ENCODE measurements around the gene RIN3. TPM values are rescaled to one million over a fixed set of nuclear protein-coding genes. Genes with fewer than 3 reads are reported as not detected.

RIN3 gene
- total and polyA plus RNA-seq, 12 donors: 3.9 to 63.2 (median 30.3) TPM

DNA sequence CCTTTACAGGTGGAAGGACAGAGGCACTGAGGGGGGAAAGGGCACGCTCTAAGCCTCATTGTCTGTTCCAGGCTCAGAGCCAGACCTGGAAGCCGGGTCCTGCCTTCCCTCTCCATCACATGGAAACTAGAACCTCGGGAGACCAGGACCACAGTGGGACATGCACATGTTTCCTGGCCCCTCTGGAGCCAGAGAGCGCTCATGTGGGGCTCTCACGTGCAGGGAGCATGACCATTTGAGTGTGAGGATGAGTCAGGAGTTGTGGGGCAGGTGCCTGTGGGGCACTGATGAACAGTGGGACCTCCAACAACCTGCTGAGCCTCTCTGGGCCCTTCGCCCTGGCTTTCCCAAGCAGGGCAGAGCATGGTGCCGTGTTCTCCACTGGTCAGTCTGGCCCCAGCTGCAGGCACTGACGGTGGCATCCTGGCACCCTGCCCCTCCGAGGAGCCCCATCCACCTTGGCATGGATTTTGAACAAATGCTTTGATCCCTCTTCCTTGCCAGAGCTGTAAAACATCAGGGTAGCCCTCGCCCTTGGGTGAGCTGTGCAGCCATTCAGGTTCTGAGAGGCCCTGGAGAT, 100.2 kb downstream of the RIN3 start:
- no peaks in the 10 kb centered on the region for H3K27me3 ChIP-seq
- H3K4me3 ChIP-seq: no peak overlapping the region
- intact Hi-C loops (cut with DNase I): no loop called here
- no peaks in the 10 kb centered on the region for H3K36me3 ChIP-seq (replicated peaks in 1 of 2)
- TF ChIP-seq, protein P1, sequence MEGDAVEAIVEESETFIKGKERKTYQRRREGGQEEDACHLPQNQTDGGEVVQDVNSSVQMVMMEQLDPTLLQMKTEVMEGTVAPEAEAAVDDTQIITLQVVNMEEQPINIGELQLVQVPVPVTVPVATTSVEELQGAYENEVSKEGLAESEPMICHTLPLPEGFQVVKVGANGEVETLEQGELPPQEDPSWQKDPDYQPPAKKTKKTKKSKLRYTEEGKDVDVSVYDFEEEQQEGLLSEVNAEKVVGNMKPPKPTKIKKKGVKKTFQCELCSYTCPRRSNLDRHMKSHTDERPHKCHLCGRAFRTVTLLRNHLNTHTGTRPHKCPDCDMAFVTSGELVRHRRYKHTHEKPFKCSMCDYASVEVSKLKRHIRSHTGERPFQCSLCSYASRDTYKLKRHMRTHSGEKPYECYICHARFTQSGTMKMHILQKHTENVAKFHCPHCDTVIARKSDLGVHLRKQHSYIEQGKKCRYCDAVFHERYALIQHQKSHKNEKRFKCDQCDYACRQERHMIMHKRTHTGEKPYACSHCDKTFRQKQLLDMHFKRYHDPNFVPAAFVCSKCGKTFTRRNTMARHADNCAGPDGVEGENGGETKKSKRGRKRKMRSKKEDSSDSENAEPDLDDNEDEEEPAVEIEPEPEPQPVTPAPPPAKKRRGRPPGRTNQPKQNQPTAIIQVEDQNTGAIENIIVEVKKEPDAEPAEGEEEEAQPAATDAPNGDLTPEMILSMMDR (IDR thresholded peaks at IDR 0.05): no peak
- no peak for TF ChIP-seq POLR2A (IDR thresholded peaks at IDR 0.05)
- 88 to 93% (median 91%) methylated on average over 6 to 10 of the region's 10 CpGs for WGBS, 4 donors
- H3K4me1 ChIP-seq (replicated peaks in 1 of 2): peaks cover 0 to 3% of the 10 kb centered on the region in 2 donors
- H3K9me3 ChIP-seq (replicated peaks in 1 of 3): no peaks in the 10 kb centered on the region
- no peak overlapping the region for H3K27ac ChIP-seq
- DNase-seq: no peak

DNA sequence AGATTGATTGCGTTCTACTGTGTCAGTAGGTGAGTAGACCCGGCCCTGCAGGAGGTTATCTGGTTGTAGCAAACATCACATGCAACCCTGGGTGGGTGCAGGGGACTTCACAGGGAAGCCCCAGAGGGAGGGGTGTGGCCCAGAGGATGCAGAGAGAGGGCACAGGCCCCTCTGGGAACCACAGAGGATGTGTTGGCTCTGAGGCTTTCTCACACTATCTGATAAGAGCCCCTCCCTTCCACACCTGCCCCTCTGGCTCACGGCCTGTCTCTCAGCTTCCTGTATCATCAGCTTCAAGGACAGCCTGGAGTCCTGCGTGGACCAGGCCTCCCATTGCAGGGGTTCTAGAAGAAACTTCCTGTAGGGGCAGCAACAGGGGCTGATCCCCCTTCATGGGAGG, 101.9 kb downstream of the RIN3 start:
- no peak overlapping the region for H3K27ac ChIP-seq
- H3K27me3 ChIP-seq: no peaks in the 10 kb centered on the region
- no peaks in the 10 kb centered on the region for H3K4me1 ChIP-seq (replicated peaks in 1 of 2)
- 67 to 79% (median 74%) methylated on average over 3 to 4 of the region's 4 CpGs for WGBS, 4 donors
- intact Hi-C loops (cut with DNase I): no loop called here
- no peaks in the 10 kb centered on the region for H3K9me3 ChIP-seq (replicated peaks in 1 of 3)
- TF ChIP-seq POLR2A (IDR thresholded peaks at IDR 0.05): no peak
- H3K4me3 ChIP-seq: no peak overlapping the region
- H3K36me3 ChIP-seq (replicated peaks in 1 of 2): no peaks in the 10 kb centered on the region
- no peak for DNase-seq

DNA sequence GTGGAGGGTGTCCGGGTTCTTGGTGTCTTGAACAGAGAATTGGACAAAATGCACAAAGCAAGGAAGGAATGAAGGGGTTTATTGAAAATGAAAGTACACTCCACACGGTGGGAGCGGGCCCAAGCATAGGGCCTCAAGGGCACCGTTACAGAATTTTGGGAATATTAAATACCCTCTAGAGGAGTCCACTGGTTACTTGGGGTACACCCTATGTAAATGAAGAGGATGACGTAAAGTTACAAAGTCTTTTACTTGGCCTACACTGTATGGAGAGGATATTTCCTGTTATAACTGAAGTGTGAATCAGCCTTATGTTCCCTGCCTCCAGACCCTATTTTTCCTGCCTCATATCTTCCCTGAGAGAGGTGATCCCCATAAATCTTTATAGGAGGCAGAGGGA, 102.6 kb downstream of the RIN3 start:
- WGBS, 4 donors: 92 to 98% (median 93%) methylated on average over 5 of the region's 5 CpGs
- Histone ChIP-seq H3K4me1 (replicated peaks in 1 of 2) (no peaks in the 10 kb centered on the region), H3K36me3 (replicated peaks in 1 of 2) (no peaks in the 10 kb centered on the region), H3K4me3 (no peak overlapping the region), H3K9me3 (replicated peaks in 1 of 3) (no peaks in the 10 kb centered on the region), H3K27ac (no peak overlapping the region), H3K27me3 (no peaks in the 10 kb centered on the region)
- TF ChIP-seq POLR2A (IDR thresholded peaks at IDR 0.05): no peak
- TF ChIP-seq, protein P1 (IDR thresholded peaks at IDR 0.05): no peak
- no peak for DNase-seq
- intact Hi-C loops (cut with DNase I): no loop called here

DNA sequence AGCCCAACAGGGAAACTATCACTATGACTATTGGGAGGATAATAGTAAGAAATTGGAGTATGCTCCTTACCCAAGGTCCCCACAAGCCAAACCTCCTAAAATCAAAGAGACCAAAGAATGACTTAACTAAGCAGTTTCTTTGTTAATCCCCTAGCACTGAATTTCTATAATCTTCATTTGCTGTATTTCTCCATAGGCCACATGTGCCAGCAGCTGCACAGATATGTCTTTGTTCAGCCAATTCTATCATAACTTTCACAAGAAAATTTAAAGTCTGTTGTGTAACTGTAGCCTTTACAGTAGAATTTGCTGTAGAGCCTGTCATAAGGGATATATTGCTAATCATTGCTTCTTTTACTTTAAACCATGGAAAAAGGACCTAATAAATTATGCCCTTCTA, 104.0 kb downstream of the RIN3 start:
- DNase-seq: no peak
- intact Hi-C loops (cut with DNase I): no loop called here
- no peaks in the 10 kb centered on the region for H3K27me3 ChIP-seq
- no peaks in the 10 kb centered on the region for H3K4me1 ChIP-seq (replicated peaks in 1 of 2)
- H3K4me3 ChIP-seq: no peak overlapping the region
- H3K27ac ChIP-seq: no peak overlapping the region
- no peaks in the 10 kb centered on the region for H3K9me3 ChIP-seq (replicated peaks in 1 of 3)
- TF ChIP-seq, protein P1 (IDR thresholded peaks at IDR 0.05): no peak
- no peak for TF ChIP-seq POLR2A (IDR thresholded peaks at IDR 0.05)
- H3K36me3 ChIP-seq (replicated peaks in 1 of 2): no peaks in the 10 kb centered on the region

Data from adrenal gland (tissue), 12 donors.